Measurements from ENCODE around the gene COL21A1.

Gene COL21A1

GRCh38 chr6:56106231-56106630, 141.1 kb downstream of the COL21A1 start:
- DNase-seq (ENCODE audit: low read depth in 2 of 2), result no peak

GRCh38 chr6:56104591-56104990, 142.8 kb downstream of the COL21A1 start:
- DNase-seq (ENCODE audit: low read depth in 2 of 2), result no peak

GRCh38 chr6:56102216-56102615, 145.2 kb downstream of the COL21A1 start:
- no peak for DNase-seq (ENCODE audit: low read depth in 2 of 2)

GRCh38 chr6:56101141-56101553, 146.2 kb downstream of the COL21A1 start:
- no peak for DNase-seq (ENCODE audit: low read depth in 2 of 2)

- no peak for DNase-seq (ENCODE audit: low read depth in 2 of 2)
These were observed 150.3 kb downstream of the COL21A1 start for GRCh38 chr6:56096946-56097621.

GRCh38 chr6:56096541-56096940, 150.8 kb downstream of the COL21A1 start:
- DNase-seq (ENCODE audit: low read depth in 2 of 2), result no peak

- no peak for DNase-seq (ENCODE audit: low read depth in 2 of 2)
These were observed 153.6 kb downstream of the COL21A1 start for GRCh38 chr6:56093776-56094175.

GRCh38 chr6:56091159-56091869, 156.1 kb downstream of the COL21A1 start:
- DNase-seq (ENCODE audit: low read depth in 2 of 2), result no peak

- no peak for DNase-seq (ENCODE audit: low read depth in 2 of 2)
These were observed 158.7 kb downstream of the COL21A1 start for GRCh38 chr6:56088641-56089040.

GRCh38 chr6:56087421-56087820, 160.0 kb downstream of the COL21A1 start:
- no peak for DNase-seq (ENCODE audit: low read depth in 2 of 2)

GRCh38 chr6:56079751-56080540, 167.4 kb downstream of the COL21A1 start:
- DNase-seq (ENCODE audit: low read depth in 2 of 2), result no peak

- no peak for DNase-seq (ENCODE audit: low read depth in 2 of 2)
These were observed 171.3 kb downstream of the COL21A1 start for GRCh38 chr6:56076033-56076432.

- no peak for DNase-seq (ENCODE audit: low read depth in 2 of 2)
These were observed 173.6 kb downstream of the COL21A1 start for GRCh38 chr6:56073761-56074160.

GRCh38 chr6:56073315-56073714, 174.1 kb downstream of the COL21A1 start:
- no peak for DNase-seq (ENCODE audit: low read depth in 2 of 2)

- DNase-seq (ENCODE audit: low read depth in 2 of 2), result no peak
These were observed 174.5 kb downstream of the COL21A1 start for GRCh38 chr6:56072856-56073255.

- no peak for DNase-seq (ENCODE audit: low read depth in 2 of 2)
These were observed 182.0 kb downstream of the COL21A1 start for GRCh38 chr6:56065408-56065807.

GRCh38 chr6:56062836-56063235, 184.5 kb downstream of the COL21A1 start:
- DNase-seq (ENCODE audit: low read depth in 2 of 2), result no peak

GRCh38 chr6:56058636-56059035, 188.7 kb downstream of the COL21A1 start:
- no peak for DNase-seq (ENCODE audit: low read depth in 2 of 2)

- DNase-seq (ENCODE audit: low read depth in 2 of 2), result no peak
These were observed 192.2 kb downstream of the COL21A1 start for GRCh38 chr6:56055081-56055704.

GRCh38 chr6:56051202-56051598, 196.2 kb downstream of the COL21A1 start:
- DNase-seq (ENCODE audit: low read depth in 2 of 2), result no peak

GRCh38 chr6:56050530-56051201, 196.7 kb downstream of the COL21A1 start:
- no peak for DNase-seq (ENCODE audit: low read depth in 2 of 2)

- no peak for DNase-seq (ENCODE audit: low read depth in 2 of 2)
These were observed 198.8 kb downstream of the COL21A1 start for GRCh38 chr6:56048601-56049000.
